Ishikawa (cell line): ENCODE data around the gene MRPL14.

Source experiments
- EP300 ChIP-seq: IDR thresholded peaks from 2 replicates; pipeline ENCODE4 v1.6.1; 2012; ENCODE audit warnings: borderline replicate concordance
- FOXM1 ChIP-seq: IDR thresholded peaks from 2 replicates; pipeline ENCODE4 v1.6.1; 2012; ENCODE audit warnings: low read depth, borderline replicate concordance
- RAD21 ChIP-seq: IDR thresholded peaks from 2 replicates; pipeline ENCODE4 v1.6.1; 2012; ENCODE audit warnings: low read depth
- REST ChIP-seq: IDR thresholded peaks from 2 replicates; pipeline ENCODE4 v1.6.1; 2012; ENCODE audit warnings: low read depth, mild to moderate bottlenecking
- TAF1 ChIP-seq: IDR thresholded peaks from 2 replicates; pipeline ENCODE4 v1.6.1; 2012; ENCODE audit warnings: low read depth, mild to moderate bottlenecking
- TF ChIP-seq, protein P1 (sequence below): IDR thresholded peaks from 2 replicates; pipeline ENCODE4 v1.6.1; 2012
- TF ChIP-seq, protein P2 (sequence below): IDR thresholded peaks from 2 replicates; pipeline ENCODE4 v1.6.1; 2012

- no peak for TF ChIP-seq REST
- no peak for TF ChIP-seq FOXM1
- TF ChIP-seq EP300: no peak
- no peak for TF ChIP-seq TAF1
- TF ChIP-seq, protein P1, sequence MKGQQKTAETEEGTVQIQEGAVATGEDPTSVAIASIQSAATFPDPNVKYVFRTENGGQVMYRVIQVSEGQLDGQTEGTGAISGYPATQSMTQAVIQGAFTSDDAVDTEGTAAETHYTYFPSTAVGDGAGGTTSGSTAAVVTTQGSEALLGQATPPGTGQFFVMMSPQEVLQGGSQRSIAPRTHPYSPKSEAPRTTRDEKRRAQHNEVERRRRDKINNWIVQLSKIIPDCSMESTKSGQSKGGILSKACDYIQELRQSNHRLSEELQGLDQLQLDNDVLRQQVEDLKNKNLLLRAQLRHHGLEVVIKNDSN: no peak
- no peak for TF ChIP-seq RAD21
- TF ChIP-seq, protein P2, sequence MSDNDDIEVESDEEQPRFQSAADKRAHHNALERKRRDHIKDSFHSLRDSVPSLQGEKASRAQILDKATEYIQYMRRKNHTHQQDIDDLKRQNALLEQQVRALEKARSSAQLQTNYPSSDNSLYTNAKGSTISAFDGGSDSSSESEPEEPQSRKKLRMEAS: no peak
Measured at GRCh38 chr6:44147256-44147655, 20.0 kb upstream of the MRPL14 start.
